GM12878 (cell line): ENCODE data around the gene SFXN1.

ENCODE experiments used
- CTCF ChIP-seq, 3 experiments: IDR thresholded peaks in 2 of 3; conservative IDR thresholded peaks in 1 of 3; 2 replicates each; pipeline ENCODE4 v1.5.1; 2011; ENCODE audit warnings: low read depth in 3 of 3, low read length in 3 of 3, mild to moderate bottlenecking in 3 of 3, control low read depth in 2 of 3, moderate library complexity in 2 of 3, inconsistent platforms in 1 of 3, mixed read lengths in 1 of 3; ENCODE audit not compliant: control insufficient read depth in 2 of 3, insufficient read depth in 1 of 3; ENCODE audit errors: extremely low read depth in 1 of 3
- EZH2 ChIP-seq: IDR thresholded peaks from 2 replicates; pipeline ENCODE4 v1.6.1; 2012; ENCODE audit warnings: low read depth, mild to moderate bottlenecking, control low read depth, inconsistent platforms, low read length, borderline replicate concordance; ENCODE audit not compliant: control insufficient read depth
- FOXK2 ChIP-seq: fragments of 450-650 bp; IDR thresholded peaks from 2 replicates; pipeline ENCODE4 v1.6.1; 2017; ENCODE audit warnings: mild to moderate bottlenecking, moderate library complexity
- NFXL1 ChIP-seq: fragments of 450-650 bp; IDR thresholded peaks from 2 replicates; pipeline ENCODE4 v1.6.1; 2017; ENCODE audit warnings: antibody characterized with exemption, mild to moderate bottlenecking, borderline replicate concordance
- RAD21 ChIP-seq: IDR thresholded peaks from 2 replicates; pipeline ENCODE4 v1.6.1; 2011; ENCODE audit warnings: mild to moderate bottlenecking, low read depth, low read length, moderate library complexity; ENCODE audit not compliant: insufficient read depth
- RCOR1 ChIP-seq: conservative IDR thresholded peaks from 2 replicates; pipeline ENCODE4 v1.6.1; 2012; ENCODE audit warnings: low read depth, low read length, improper control_type of control experiment
- RELA ChIP-seq: fragments of 450-650 bp; IDR thresholded peaks from 2 replicates; pipeline ENCODE4 v1.8.0; 2014; ENCODE audit warnings: borderline replicate concordance; ENCODE audit not compliant: partially characterized antibody
- SRF ChIP-seq, 2 experiments: IDR thresholded peaks; 2 replicates each; pipeline ENCODE4 v1.6.1; 2011; ENCODE audit warnings: low read depth in 2 of 2, low read length in 2 of 2, mild to moderate bottlenecking in 1 of 2, moderate library complexity in 1 of 2
- TAF1 ChIP-seq: IDR thresholded peaks from 2 replicates; pipeline ENCODE4 v1.6.1; 2011; ENCODE audit warnings: mild to moderate bottlenecking, low read depth, low read length, borderline replicate concordance
- YY1 ChIP-seq: IDR thresholded peaks from 2 replicates; pipeline ENCODE4 v1.6.1; 2011; ENCODE audit warnings: low read depth, mild to moderate bottlenecking, low read length
- TF ChIP-seq, protein P1 (sequence below): IDR thresholded peaks from 2 replicates; pipeline ENCODE4 v1.6.1; 2012; ENCODE audit warnings: low read depth, low read length, improper control_type of control experiment
- TF ChIP-seq, protein P2 (sequence below): fragments of 450-650 bp; IDR thresholded peaks from 2 replicates; pipeline ENCODE4 v1.6.1; 2017; ENCODE audit warnings: mild to moderate bottlenecking, moderate library complexity
- TF ChIP-seq, protein P3 (sequence below): IDR thresholded peaks from 2 replicates; pipeline ENCODE4 v1.6.1; 2011; ENCODE audit warnings: borderline replicate concordance, low read depth, mild to moderate bottlenecking, moderate library complexity, mixed read lengths, low read length; ENCODE audit not compliant: insufficient read depth; ENCODE audit errors: extremely low read length
- TF ChIP-seq, protein P4 (sequence below): fragments of 450-650 bp; IDR thresholded peaks from 2 replicates; pipeline ENCODE4 v1.6.1; 2016; ENCODE audit warnings: mild to moderate bottlenecking

GRCh38 chr5:175566697-175567096 is 88.3 kb downstream of the SFXN1 start:
- TF ChIP-seq EZH2 (no peak), RELA (no peak), CTCF (IDR thresholded peaks at IDR 0.05 in 2 of 3, conservative IDR thresholded peaks at IDR 0.05 in 1 of 3; ENCODE audit: control insufficient read depth in 2 of 3, extremely low read depth in 1 of 3, insufficient read depth in 1 of 3, low read depth in 3 of 3, low read length in 3 of 3) (no peak), TAF1 (no peak), YY1 (no peak), FOXK2 (no peak), RCOR1 (no peak), SRF (IDR thresholded peaks at IDR 0.05; ENCODE audit: low read depth in 2 of 2, low read length in 2 of 2) (no peak), RAD21 (no peak), NFXL1 (no peak)
- TF ChIP-seq, protein P1, sequence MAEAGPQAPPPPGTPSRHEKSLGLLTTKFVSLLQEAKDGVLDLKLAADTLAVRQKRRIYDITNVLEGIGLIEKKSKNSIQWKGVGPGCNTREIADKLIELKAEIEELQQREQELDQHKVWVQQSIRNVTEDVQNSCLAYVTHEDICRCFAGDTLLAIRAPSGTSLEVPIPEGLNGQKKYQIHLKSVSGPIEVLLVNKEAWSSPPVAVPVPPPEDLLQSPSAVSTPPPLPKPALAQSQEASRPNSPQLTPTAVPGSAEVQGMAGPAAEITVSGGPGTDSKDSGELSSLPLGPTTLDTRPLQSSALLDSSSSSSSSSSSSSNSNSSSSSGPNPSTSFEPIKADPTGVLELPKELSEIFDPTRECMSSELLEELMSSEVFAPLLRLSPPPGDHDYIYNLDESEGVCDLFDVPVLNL, result no peak
- TF ChIP-seq, protein P2, sequence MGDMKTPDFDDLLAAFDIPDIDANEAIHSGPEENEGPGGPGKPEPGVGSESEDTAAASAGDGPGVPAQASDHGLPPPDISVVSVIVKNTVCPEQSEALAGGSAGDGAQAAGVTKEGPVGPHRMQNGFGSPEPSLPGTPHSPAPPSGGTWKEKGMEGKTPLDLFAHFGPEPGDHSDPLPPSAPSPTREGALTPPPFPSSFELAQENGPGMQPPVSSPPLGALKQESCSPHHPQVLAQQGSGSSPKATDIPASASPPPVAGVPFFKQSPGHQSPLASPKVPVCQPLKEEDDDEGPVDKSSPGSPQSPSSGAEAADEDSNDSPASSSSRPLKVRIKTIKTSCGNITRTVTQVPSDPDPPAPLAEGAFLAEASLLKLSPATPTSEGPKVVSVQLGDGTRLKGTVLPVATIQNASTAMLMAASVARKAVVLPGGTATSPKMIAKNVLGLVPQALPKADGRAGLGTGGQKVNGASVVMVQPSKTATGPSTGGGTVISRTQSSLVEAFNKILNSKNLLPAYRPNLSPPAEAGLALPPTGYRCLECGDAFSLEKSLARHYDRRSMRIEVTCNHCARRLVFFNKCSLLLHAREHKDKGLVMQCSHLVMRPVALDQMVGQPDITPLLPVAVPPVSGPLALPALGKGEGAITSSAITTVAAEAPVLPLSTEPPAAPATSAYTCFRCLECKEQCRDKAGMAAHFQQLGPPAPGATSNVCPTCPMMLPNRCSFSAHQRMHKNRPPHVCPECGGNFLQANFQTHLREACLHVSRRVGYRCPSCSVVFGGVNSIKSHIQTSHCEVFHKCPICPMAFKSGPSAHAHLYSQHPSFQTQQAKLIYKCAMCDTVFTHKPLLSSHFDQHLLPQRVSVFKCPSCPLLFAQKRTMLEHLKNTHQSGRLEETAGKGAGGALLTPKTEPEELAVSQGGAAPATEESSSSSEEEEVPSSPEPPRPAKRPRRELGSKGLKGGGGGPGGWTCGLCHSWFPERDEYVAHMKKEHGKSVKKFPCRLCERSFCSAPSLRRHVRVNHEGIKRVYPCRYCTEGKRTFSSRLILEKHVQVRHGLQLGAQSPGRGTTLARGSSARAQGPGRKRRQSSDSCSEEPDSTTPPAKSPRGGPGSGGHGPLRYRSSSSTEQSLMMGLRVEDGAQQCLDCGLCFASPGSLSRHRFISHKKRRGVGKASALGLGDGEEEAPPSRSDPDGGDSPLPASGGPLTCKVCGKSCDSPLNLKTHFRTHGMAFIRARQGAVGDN, result no peak
- TF ChIP-seq, protein P3, sequence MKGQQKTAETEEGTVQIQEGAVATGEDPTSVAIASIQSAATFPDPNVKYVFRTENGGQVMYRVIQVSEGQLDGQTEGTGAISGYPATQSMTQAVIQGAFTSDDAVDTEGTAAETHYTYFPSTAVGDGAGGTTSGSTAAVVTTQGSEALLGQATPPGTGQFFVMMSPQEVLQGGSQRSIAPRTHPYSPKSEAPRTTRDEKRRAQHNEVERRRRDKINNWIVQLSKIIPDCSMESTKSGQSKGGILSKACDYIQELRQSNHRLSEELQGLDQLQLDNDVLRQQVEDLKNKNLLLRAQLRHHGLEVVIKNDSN, result no peak
- TF ChIP-seq, protein P4, sequence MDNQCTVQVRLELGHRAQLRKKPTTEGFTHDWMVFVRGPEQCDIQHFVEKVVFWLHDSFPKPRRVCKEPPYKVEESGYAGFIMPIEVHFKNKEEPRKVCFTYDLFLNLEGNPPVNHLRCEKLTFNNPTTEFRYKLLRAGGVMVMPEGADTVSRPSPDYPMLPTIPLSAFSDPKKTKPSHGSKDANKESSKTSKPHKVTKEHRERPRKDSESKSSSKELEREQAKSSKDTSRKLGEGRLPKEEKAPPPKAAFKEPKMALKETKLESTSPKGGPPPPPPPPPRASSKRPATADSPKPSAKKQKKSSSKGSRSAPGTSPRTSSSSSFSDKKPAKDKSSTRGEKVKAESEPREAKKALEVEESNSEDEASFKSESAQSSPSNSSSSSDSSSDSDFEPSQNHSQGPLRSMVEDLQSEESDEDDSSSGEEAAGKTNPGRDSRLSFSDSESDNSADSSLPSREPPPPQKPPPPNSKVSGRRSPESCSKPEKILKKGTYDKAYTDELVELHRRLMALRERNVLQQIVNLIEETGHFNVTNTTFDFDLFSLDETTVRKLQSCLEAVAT, result no peak
